SJSA1 (cell line): ENCODE data around the gene MAEA. TPM values are rescaled to one million over a fixed set of nuclear protein-coding genes. Genes with fewer than 3 reads are reported as not detected.

ENCODE experiments used
- DNase-seq, 2 experiments: peaks; one replicate each; pipeline ENCODE4 v3.0.0-alpha.2; 2015 to 2020; ENCODE audit warnings: low spot score in 2 of 2, low read depth in 1 of 2
- H3K27ac ChIP-seq: fragments of 250-450 bp; sonication (Bioruptor Pico); 2 replicates; pipeline ENCODE4 v1.5.1; 2020; ENCODE audit warnings: mild to moderate bottlenecking, moderate library complexity
- H3K27me3 ChIP-seq: fragments of 250-450 bp; sonication (Bioruptor Pico); replicated peaks from 2 replicates; pipeline ENCODE4 v1.5.1; 2020; ENCODE audit warnings: mild to moderate bottlenecking, moderate library complexity
- H3K36me3 ChIP-seq: fragments of 250-450 bp; sonication (Bioruptor Pico); 2 replicates; pipeline ENCODE4 v1.5.1; 2020; ENCODE audit warnings: mild to moderate bottlenecking
- H3K4me1 ChIP-seq: fragments of 250-450 bp; sonication (Bioruptor Pico); replicated peaks from 2 replicates; pipeline ENCODE4 v1.6.1; 2021; ENCODE audit warnings: mild to moderate bottlenecking
- H3K4me3 ChIP-seq: fragments of 250-450 bp; sonication (Bioruptor Pico); 2 replicates; pipeline ENCODE4 v1.5.1; 2020; ENCODE audit warnings: mild to moderate bottlenecking
- H3K9me3 ChIP-seq: fragments of 250-450 bp; sonication (Bioruptor Pico); replicated peaks from 2 replicates; pipeline ENCODE4 v1.5.1; 2020; ENCODE audit warnings: mild to moderate bottlenecking
- total RNA-seq: library from RNA; depleted of rRNA; stranded (reverse); fragments of >200 nt; shearing (Covaris generic); gene quantifications from 2 replicates; pipeline ENCODE4 v1.2.3, GENCODE V29; 2014

The MAEA gene
- total RNA-seq, 1 experiment from 2014 or later = 34.4 TPM

DNA sequence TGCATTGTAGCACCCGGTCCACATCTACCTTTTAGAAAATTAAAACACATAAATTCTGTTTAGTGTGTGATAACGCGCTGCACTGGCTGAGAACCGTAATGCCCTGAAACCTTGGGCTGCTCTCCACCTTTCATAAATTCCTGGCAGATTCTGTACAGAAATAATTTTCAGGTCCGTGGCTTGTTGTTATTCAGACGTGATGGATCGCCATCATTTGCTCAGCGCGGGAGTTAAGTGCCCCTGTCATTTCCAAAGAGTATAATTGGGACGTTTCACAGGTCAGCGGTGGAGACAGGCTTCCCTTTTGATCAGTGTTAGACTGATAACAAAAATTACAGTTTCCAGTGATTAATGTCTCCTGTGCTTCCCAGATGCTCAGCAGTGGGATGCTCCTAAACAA is 73.8 kb downstream of the MAEA start:
- DNase-seq = no peak
- Histone ChIP-seq H3K27ac (no peak overlapping the region), H3K4me1 (no peaks in the 10 kb centered on the region), H3K36me3 (no peaks in the 10 kb centered on the region), H3K4me3 (no peak overlapping the region), H3K9me3 (no peaks in the 10 kb centered on the region), H3K27me3 (no peaks in the 10 kb centered on the region)

DNA sequence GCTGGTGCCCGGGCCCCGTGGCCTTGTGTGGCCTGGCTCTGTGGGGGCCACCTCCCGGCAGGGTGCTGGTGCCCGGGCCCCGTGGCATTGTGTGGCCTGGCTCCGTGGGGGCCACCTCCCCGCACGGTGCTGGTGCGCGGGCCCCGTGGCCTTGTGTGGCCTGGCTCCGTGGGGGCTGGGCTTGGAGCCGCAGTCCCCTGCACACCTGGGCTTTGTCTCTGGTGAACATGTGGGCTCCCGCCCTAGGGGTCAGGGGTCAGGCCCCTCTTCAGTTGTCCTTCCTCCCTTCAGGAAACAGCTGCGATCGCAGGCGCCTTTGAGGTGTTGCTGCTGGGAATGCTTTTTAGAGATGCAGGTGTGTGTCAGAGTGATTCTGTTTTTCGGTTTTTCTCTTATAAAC is 74.5 kb downstream of the MAEA start:
- Histone ChIP-seq H3K9me3 (no peaks in the 10 kb centered on the region), H3K27me3 (no peaks in the 10 kb centered on the region), H3K27ac (no peak overlapping the region), H3K4me1 (no peaks in the 10 kb centered on the region), H3K4me3 (no peak overlapping the region), H3K36me3 (no peaks in the 10 kb centered on the region)
- no peak for DNase-seq

DNA sequence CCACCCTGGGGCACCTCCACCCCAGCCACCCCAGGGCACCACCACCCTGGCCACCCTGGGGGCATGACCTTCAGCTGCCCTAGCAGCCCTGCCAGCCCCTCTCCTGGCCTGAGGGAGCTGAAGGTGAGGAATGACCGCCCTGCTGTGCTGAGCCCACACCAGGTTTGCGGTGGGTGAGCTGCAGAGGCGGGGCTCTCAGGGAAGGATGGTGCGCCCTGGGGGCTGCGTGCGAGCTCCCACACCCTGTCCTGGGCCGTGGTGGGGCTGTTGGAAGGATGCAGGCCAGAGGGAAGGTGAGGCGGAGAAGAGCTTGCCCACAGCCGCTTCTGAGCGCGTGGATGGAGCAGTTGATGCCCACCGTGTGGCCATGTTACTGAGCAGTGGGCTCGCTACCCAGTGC is 75.1 kb downstream of the MAEA start:
- Histone ChIP-seq H3K27me3 (no peaks in the 10 kb centered on the region), H3K4me1 (no peaks in the 10 kb centered on the region), H3K9me3 (no peaks in the 10 kb centered on the region), H3K27ac (no peak overlapping the region), H3K4me3 (no peak overlapping the region), H3K36me3 (no peaks in the 10 kb centered on the region)
- no peak for DNase-seq

DNA sequence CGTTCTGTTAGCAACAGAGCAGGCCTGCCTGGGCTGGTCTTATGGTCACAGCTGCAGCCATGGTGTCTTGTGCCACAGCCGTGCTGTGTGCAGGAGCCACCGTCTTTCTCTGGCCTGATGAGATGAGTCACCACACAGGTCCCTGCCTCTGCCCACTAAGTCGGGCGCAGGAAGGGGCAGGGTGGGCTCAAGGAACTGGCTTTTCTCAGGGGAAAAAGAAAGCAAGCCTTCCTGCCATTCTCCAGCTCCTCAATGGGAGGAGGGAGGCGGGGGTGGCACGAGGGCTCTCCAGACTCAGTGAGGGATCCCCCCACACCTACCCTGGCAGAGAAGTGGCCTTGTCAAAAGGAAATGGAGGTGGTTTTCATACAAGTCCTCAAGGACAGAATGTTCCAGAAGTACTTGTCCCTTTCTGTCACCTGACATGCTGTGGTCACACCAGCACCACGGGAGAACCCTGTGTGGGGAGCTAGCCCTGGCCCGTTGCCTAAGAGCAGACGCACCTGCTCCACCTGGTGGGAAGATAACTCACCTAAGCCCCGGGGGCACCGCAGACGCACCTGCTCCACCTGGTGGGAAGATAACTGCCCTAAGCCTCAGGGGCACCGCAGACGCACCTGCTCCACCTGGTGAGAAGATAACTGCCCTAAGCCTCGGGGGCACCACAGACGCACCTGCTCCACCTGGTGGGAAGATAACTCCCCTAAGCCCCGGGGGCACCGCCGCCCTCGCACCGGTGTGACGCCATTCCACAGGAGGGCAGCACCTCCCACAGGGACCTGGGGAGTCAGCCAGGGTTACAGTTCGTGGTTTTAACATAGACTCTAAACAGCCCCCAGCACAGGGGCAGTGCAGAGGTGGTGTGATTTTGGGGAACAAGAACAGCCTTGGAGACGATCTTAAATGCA is 75.8 kb downstream of the MAEA start:
- Histone ChIP-seq H3K9me3 (no peaks in the 10 kb centered on the region), H3K4me1 (no peaks in the 10 kb centered on the region), H3K27me3 (no peaks in the 10 kb centered on the region), H3K27ac (no peak overlapping the region), H3K4me3 (no peak overlapping the region), H3K36me3 (no peaks in the 10 kb centered on the region)
- no peak for DNase-seq

DNA sequence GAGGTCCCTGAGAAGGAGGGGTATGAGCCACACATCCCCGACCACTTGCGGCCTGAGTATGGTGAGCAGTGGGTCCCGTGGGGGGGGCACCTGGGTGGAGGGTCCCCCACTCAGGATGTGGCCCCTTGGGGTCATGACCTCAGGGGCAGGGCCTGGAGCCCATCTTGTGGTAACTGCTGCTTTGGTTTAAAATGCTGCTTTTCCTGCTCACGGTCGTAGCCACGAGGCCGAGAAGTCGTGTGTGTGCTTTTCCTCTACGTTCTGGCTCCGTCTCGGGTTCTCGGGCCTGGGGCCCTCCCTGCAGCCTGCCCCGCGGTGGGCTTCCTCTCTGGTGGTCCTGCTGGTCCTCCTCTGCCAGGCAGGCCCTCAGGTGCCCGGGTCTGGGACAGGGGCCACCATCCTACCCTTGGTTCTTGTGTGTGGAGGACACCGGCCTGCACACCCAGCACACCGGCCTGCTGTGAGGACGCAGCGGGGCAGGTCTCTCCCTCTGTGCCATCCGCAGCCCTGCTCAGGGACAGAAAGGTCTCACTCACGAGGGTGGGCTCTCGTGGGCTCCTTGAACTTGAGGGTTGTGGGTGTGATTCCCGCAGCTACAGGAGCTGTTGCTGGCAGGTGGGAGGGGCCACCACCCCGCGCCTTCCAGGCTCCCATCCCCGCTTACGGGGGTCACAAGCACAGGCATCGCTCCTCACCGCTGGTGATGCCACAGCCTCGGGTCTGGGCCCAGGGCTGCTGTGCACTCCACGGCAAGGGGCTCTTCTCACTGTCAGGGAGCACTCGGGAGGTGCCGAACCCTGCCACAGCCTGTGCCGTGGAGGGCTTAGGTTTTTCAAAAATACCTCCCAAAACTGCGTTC is 76.9 kb downstream of the MAEA start:
- H3K9me3 ChIP-seq = no peaks in the 10 kb centered on the region
- H3K27me3 ChIP-seq = no peaks in the 10 kb centered on the region
- no peak overlapping the region for H3K27ac ChIP-seq
- H3K4me1 ChIP-seq = no peaks in the 10 kb centered on the region
- no peak overlapping the region for H3K4me3 ChIP-seq
- no peaks in the 10 kb centered on the region for H3K36me3 ChIP-seq
- DNase-seq = no peak

DNA sequence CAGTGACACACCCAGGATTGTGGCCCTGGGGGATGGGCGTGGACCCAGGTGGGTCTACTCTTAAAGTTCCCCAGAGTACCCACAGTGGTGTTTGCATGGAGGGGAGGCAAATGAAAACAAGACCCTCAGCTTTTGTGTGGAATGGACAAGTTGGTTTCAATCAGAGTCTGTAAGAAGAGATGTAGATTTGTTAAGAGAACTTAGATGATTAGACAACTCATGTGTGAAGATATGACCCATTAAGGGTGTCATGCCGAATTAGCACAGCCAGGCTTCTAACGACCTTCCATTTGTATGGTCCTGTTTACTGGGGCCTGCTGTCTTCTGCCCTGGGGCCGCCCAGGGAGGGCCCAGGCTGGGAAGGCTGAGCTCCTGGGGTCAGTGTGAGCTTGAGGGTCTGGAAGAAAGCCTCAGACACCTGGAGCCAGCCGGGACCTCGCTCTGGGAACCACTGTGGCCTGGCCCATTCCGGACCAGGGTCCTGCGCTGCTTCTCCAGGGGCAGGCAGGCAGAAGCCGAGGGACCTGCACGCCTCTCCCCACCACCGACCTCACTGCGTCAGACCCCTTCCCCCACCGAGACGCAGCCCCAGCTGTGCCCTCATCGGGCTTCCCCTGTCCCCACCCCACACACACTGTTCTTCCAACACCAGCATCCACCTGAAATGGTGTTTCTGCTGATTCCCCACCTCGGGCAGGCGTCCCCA is 77.7 kb downstream of the MAEA start:
- no peaks in the 10 kb centered on the region for H3K36me3 ChIP-seq
- H3K4me1 ChIP-seq = no peaks in the 10 kb centered on the region
- H3K9me3 ChIP-seq = no peaks in the 10 kb centered on the region
- no peak overlapping the region for H3K27ac ChIP-seq
- H3K4me3 ChIP-seq = no peak overlapping the region
- no peak for DNase-seq
- no peaks in the 10 kb centered on the region for H3K27me3 ChIP-seq

DNA sequence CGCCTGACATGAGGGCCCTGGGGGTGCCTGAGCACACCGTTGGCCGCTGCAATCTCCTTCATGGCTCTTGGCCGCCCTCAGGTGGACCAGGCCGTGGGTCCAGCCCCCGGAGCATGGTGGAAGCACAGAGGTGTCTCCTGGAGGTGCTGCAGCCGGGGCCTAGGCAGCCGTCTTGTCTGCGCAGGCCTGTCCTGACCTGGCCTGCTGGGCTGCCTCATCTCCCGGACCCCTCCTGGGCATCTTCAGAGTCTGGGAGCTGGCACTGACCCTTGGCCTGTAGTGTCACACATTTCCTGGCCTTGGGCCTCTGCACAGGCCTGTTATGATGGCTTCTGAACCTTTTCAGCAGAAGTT is 78.2 kb downstream of the MAEA start:
- DNase-seq = no peak
- Histone ChIP-seq H3K27me3 (no peaks in the 10 kb centered on the region), H3K4me3 (no peak overlapping the region), H3K4me1 (no peaks in the 10 kb centered on the region), H3K9me3 (no peaks in the 10 kb centered on the region), H3K36me3 (no peaks in the 10 kb centered on the region), H3K27ac (no peak overlapping the region)

DNA sequence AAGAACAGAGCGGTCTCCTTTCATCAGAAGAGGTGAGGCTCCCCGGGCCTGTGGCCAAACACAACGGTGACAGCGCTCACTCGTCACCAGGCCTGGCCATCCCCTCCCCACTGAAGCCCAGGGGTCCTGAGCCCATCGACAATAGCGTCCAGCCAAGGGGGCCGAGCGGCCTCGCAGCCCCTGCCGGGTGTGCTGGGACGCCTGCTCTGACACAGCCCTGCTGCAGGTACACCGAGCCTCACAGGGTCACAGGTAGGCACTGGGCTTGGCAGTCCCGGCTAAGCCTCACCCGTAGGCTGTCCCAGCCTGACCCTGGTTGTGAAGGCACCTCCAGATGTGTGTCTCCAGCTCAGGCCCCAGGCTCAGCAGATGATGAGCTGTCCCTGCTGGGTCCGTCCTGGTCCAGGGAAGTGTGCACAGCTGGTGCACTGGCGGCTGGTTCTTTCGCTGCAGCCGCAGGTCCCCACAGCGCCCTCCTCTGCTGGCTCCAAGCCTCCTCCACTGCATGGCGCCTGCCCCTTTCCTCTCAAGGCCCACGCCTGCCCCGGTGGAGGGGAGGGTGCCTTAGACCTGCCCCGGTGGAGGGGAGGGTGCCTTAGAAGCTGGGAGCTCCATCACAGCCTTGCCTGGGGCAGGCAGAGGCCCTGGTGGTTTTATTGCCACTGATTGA is 78.9 kb downstream of the MAEA start:
- Histone ChIP-seq H3K9me3 (no peaks in the 10 kb centered on the region), H3K27me3 (no peaks in the 10 kb centered on the region), H3K36me3 (no peaks in the 10 kb centered on the region), H3K4me1 (no peaks in the 10 kb centered on the region), H3K27ac (no peak overlapping the region), H3K4me3 (no peak overlapping the region)
- no peak for DNase-seq

DNA sequence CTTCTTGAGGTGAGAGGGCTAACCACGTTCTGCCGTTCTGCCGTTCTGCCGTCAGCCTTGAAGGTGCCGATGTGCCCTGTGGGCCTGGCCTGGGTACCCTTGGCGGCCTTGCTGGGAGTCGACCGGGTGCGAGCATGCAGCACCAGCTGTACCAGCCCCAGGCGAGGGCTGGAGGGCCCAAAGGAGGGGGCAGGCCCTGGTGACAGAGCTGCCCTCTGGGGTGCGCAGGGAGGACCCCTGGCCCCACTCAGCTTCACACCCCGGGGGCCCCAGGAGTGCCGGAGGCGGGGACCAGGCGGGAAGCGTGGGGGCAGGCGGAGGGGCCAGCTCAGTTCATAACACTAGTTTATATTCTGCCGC is 79.4 kb downstream of the MAEA start:
- DNase-seq = no peak
- Histone ChIP-seq H3K27me3 (no peaks in the 10 kb centered on the region), H3K4me3 (no peak overlapping the region), H3K9me3 (no peaks in the 10 kb centered on the region), H3K27ac (no peak overlapping the region), H3K36me3 (no peaks in the 10 kb centered on the region), H3K4me1 (no peaks in the 10 kb centered on the region)

DNA sequence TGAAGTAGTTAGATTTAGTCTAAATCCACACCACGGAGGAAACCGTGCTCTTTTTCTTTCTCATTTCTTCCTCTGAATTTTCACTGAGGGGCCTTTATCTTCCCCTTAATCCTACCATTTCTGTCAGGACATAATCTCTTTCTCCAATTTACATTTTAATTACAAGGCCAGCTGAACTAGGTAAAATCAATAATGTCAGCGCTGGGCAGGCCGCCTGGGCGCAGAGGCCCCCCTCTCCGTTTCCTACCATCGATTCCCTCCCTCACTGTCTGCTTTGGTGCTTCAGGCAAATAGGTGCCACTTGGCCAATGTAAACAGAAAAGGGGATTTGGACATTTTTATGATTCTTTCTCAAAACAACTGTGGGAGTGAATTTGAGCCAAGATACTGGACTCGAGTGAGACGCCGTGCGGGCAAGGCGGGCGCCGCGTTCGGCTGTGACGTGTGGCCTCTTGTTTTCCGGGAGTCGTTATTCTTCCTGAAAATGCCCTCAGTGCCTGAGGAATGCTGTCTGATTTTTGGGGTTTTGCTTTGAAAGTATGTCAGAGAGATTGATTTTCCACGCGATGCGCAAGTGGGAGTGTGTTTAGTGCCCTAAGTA is 79.9 kb downstream of the MAEA start:
- no peaks in the 10 kb centered on the region for H3K9me3 ChIP-seq
- no peak overlapping the region for H3K4me3 ChIP-seq
- no peaks in the 10 kb centered on the region for H3K27me3 ChIP-seq
- H3K27ac ChIP-seq = no peak overlapping the region
- no peaks in the 10 kb centered on the region for H3K4me1 ChIP-seq
- H3K36me3 ChIP-seq = no peaks in the 10 kb centered on the region
- no peak for DNase-seq

DNA sequence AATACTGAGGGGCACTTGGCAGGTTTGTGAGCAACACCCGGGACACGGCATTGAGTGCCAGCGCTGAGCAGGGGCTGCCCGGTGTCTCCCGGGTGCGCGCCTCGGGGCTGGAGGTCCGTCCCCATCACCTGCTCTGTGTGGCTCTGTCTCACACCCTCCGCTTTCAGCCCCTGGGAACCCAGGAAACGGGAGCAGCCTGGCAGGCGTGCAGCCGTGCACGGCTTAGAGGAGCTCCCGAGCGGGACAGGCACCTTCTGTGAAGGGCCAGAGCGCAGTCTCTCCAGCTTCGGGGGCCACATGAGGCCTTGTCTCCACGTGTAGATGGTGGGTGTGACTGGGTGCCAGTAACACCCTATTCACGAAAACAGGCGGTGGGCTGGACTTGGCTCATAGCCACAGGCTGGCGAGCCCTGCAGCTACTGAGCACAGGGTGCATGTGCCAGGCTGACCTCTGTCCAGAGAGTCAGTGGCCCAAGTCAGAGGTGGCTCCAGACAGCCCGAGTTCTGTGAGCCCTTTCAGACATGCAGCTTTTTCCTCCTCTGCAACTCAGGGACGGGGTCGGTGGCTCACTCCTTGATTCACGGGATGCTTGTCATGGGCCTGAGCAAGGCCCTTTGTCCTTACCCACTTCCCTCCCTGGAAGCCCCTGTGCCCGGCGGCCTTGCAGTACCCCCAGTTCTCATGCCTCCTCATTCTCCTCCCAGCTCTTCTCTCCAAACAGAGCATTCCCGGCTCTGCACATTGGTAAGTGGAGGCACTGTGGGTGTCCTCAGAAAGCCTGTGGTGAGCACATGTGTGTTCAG is 80.8 kb downstream of the MAEA start:
- H3K27me3 ChIP-seq = no peaks in the 10 kb centered on the region
- H3K9me3 ChIP-seq = no peaks in the 10 kb centered on the region
- no peak for DNase-seq
- no peaks in the 10 kb centered on the region for H3K36me3 ChIP-seq
- H3K27ac ChIP-seq = no peak overlapping the region
- no peaks in the 10 kb centered on the region for H3K4me1 ChIP-seq
- no peak overlapping the region for H3K4me3 ChIP-seq

DNA sequence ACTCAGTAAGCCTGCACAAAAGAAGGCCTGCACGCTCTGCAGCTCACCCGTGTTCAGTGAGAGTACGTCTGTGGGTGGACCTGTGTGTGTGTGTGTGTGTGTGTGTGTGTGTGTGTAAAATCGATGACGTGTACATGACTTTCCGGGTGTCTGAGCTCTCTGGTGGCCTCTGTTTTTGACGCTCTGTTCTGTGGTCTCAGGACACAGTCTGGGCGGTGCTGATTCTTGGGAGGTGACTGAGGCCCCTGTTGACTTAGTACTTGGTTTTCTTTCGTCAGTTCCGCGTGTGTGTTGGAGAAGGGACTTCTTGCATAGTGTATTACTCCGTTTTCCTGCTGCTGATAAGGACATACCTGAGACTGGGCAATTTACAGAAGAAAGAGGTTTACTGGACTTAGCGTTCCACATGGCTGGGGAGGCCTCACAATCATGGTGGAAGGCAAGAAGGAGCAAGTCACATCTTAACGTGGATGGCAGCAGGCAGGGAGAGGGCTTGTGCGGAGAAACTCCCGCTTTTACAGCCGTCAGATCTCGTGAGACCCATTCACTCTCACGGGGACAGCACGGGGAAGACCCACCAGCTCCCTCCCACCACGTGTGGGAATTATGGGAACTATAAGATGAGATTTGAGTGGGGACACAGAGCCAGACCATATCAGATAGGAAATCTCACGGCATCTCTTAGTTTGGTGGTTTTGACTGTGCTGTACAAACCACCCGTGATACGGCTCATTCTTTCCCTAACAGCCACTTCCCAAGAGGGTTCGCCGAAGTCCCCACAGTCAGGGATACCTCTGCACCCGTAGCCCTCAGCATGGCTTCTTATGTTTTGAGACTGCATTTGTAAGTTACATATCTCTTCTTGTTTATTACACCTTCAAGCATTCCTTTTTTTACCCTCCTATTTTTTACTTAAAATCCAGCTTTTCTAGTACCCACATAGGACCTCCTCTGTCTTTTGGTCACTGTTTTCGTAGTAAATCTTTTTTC is 81.8 kb downstream of the MAEA start:
- no peaks in the 10 kb centered on the region for H3K9me3 ChIP-seq
- no peak for DNase-seq
- no peak overlapping the region for H3K27ac ChIP-seq
- H3K4me3 ChIP-seq = no peak overlapping the region
- H3K36me3 ChIP-seq = no peaks in the 10 kb centered on the region; the same call in 1 of the 2 replicates
- H3K4me1 ChIP-seq = no peaks in the 10 kb centered on the region
- no peaks in the 10 kb centered on the region for H3K27me3 ChIP-seq
